Gastroesophageal sphincter (tissue), 4 donors: Measurements from ENCODE around the gene CD302. TPM values are rescaled to one million over a fixed set of nuclear protein-coding genes. Genes with fewer than 3 reads are reported as not detected.
"Not testable (repeated sequence)": the region's sequence is repeated elsewhere in the genome, so short reads cannot be mapped to it uniquely, and the experiment has no call there.

Source experiments
- ATAC-seq: fragments of 150-250 bp; one replicate; pipeline ENCODE4 v1.9.1; 2016; ENCODE audit warnings: mild to moderate bottlenecking, moderate library complexity
- H3K27ac ChIP-seq, 4 donors: fragments of 200-600 bp; sonication (generic) in 3 of 4; 1 replicate in 3 of 4; 2 replicates in 1 of 4; pipeline ENCODE4 v1.5.1; 2016 to 2019
- H3K27me3 ChIP-seq: fragments of 200-600 bp; sonication (generic); one replicate; pipeline ENCODE4 v1.5.1; 2019
- H3K36me3 ChIP-seq, 2 donors: fragments of 200-600 bp; sonication (generic); one replicate each; pipeline ENCODE4 v1.5.1; 2019; ENCODE audit warnings: control low read depth in 1 of 2
- H3K4me1 ChIP-seq, 3 donors: fragments of 200-600 bp; sonication (generic); 1 replicate in 2 of 3; 2 replicates in 1 of 3; pipeline ENCODE4 v1.5.1; 2016 to 2019; ENCODE audit warnings: control low read depth in 2 of 3
- H3K4me3 ChIP-seq, 2 donors: fragments of 200-600 bp; sonication (generic); one replicate each; pipeline ENCODE4 v1.5.1; 2019; ENCODE audit warnings: mild to moderate bottlenecking in 1 of 2, moderate library complexity in 1 of 2
- H3K9me3 ChIP-seq, 3 donors: fragments of 200-600 bp; sonication (generic); one replicate each; pipeline ENCODE4 v1.5.1; 2017 to 2019; ENCODE audit warnings: control low read depth in 2 of 3
- CTCF ChIP-seq, 4 experiments: fragments of 200-600 bp in 2 of 4; fragments of 450-650 bp in 2 of 4; sonication (generic) in 1 of 4; IDR thresholded peaks; one replicate each; pipeline ENCODE4 v1.5.1; 2017 to 2019; ENCODE audit warnings: antibody characterized with exemption in 4 of 4, mild to moderate bottlenecking in 2 of 4, moderate library complexity in 2 of 4
- EP300 ChIP-seq: sonication (generic); formaldehyde crosslinking; IDR thresholded peaks from one replicate; pipeline ENCODE4 v1.6.1; 2017; ENCODE audit warnings: antibody characterized with exemption, mild to moderate bottlenecking
- POLR2A ChIP-seq, 2 donors: fragments of 450-650 bp; IDR thresholded peaks; one replicate each; pipeline ENCODE4 v1.6.1; 2017; ENCODE audit warnings: antibody characterized with exemption in 2 of 2, mild to moderate bottlenecking in 2 of 2, moderate library complexity in 1 of 2
- POLR2AphosphoS5 ChIP-seq: sonication (generic); formaldehyde crosslinking; IDR thresholded peaks from one replicate; pipeline ENCODE4 v1.6.1; 2017; ENCODE audit warnings: antibody characterized with exemption
- WGBS, 2 donors: methylation state at CpG; one replicate each; pipeline ENCODE4 v1.1.5; 2018; ENCODE audit warnings: low coverage in 1 of 2; 5-methylcytosine and 5-hydroxymethylcytosine counted together
- total RNA-seq, 4 donors: library from RNA; depleted of rRNA; stranded (reverse); fragments of >200 nt; gene quantifications; one replicate each; pipeline ENCODE4 v1.1.0, GENCODE V29; 2016

CD302 gene
- total RNA-seq, 4 donors from 2014 or later, result 19.0 to 60.0 (median 38.5) TPM

GRCh38 chr2:159737292-159737916 is 60.6 kb downstream of the CD302 start:
- no peaks in the 10 kb centered on the region for H3K9me3 ChIP-seq
- H3K27ac ChIP-seq, result no peak overlapping the region
- ATAC-seq, result no peak
- no peaks in the 10 kb centered on the region for H3K27me3 ChIP-seq
- peaks cover 0 to 60% of the 10 kb centered on the region in 2 donors for H3K36me3 ChIP-seq
- TF ChIP-seq EP300 (no peak), POLR2AphosphoS5 (no peak), POLR2A (IDR thresholded peaks at IDR 0.05) (no peak), CTCF (IDR thresholded peaks at IDR 0.05) (no peak)
- no peak overlapping the region for H3K4me3 ChIP-seq
- H3K4me1 ChIP-seq, result peaks cover 0 to 25% (median 0%) of the 10 kb centered on the region in 3 donors
- WGBS, 2 donors, result 100% methylated on average over 1 of the region's 1 CpG; no CpG with 5 or more reads in 1 of the 2 donors

GRCh38 chr2:159736048-159736447 is 62.0 kb downstream of the CD302 start:
- no peak for ATAC-seq
- Histone ChIP-seq H3K4me1 (peaks cover 0 to 25% (median 0%) of the 10 kb centered on the region in 3 donors), H3K4me3 (no peak overlapping the region), H3K9me3 (no peaks in the 10 kb centered on the region), H3K27me3 (no peaks in the 10 kb centered on the region), H3K27ac (no peak overlapping the region), H3K36me3 (peaks cover 0 to 74% of the 10 kb centered on the region in 2 donors)
- 65 to 81% methylated on average over 3 of the region's 3 CpGs for WGBS, 2 donors
- TF ChIP-seq POLR2AphosphoS5 (no peak), CTCF (IDR thresholded peaks at IDR 0.05) (no peak), EP300 (no peak), POLR2A (IDR thresholded peaks at IDR 0.05) (no peak)

GRCh38 chr2:159735648-159736047 is 62.4 kb downstream of the CD302 start:
- no peak overlapping the region for H3K27ac ChIP-seq
- WGBS, 2 donors, result 100% methylated on average over 1 of the region's 1 CpG; no CpG with 5 or more reads in 1 of the 2 donors
- H3K9me3 ChIP-seq, result no peaks in the 10 kb centered on the region
- TF ChIP-seq POLR2AphosphoS5 (no peak), EP300 (no peak), CTCF (IDR thresholded peaks at IDR 0.05) (no peak), POLR2A (IDR thresholded peaks at IDR 0.05) (no peak)
- peaks cover 0 to 78% of the 10 kb centered on the region in 2 donors for H3K36me3 ChIP-seq
- ATAC-seq, result no peak
- H3K4me1 ChIP-seq, result peaks cover 0 to 25% (median 0%) of the 10 kb centered on the region in 3 donors
- H3K27me3 ChIP-seq, result no peaks in the 10 kb centered on the region
- no peak overlapping the region for H3K4me3 ChIP-seq

- Histone ChIP-seq H3K27me3 (no peaks in the 10 kb centered on the region), H3K4me3 (no peak overlapping the region), H3K9me3 (no peaks in the 10 kb centered on the region), H3K4me1 (peaks cover 0 to 34% (median 0%) of the 10 kb centered on the region in 3 donors), H3K27ac (no peak overlapping the region), H3K36me3 (peaks cover 0 to 50% of the 10 kb centered on the region in 2 donors)
- no peak for ATAC-seq
- TF ChIP-seq POLR2AphosphoS5 (no peak), EP300 (no peak), POLR2A (IDR thresholded peaks at IDR 0.05) (no peak), CTCF (IDR thresholded peaks at IDR 0.05) (no peak)
- 78 to 88% methylated on average over 3 of the region's 3 CpGs for WGBS, 2 donors
Measured at GRCh38 chr2:159728629-159729028, 69.4 kb downstream of the CD302 start.

GRCh38 chr2:159725713-159726112 is 72.3 kb downstream of the CD302 start:
- no peak for ATAC-seq
- Histone ChIP-seq H3K27ac (no peak overlapping the region), H3K9me3 (no peaks in the 10 kb centered on the region), H3K36me3 (peaks cover 0 to 23% of the 10 kb centered on the region in 2 donors), H3K4me3 (no peak overlapping the region), H3K27me3 (no peaks in the 10 kb centered on the region), H3K4me1 (peaks cover 0 to 59% (median 4%) of the 10 kb centered on the region in 3 donors)
- no peak for TF ChIP-seq POLR2A (IDR thresholded peaks at IDR 0.05)
- no peak for TF ChIP-seq POLR2AphosphoS5
- WGBS, 2 donors, result 86 to 98% methylated on average over 3 of the region's 3 CpGs

- ATAC-seq, H3K4me3 ChIP-seq, H3K9me3 ChIP-seq, H3K27ac ChIP-seq, H3K27me3 ChIP-seq: not testable (repeated sequence)
- Histone ChIP-seq H3K36me3 (peaks cover 0 to 23% of the 10 kb centered on the region in 2 donors), H3K4me1 (peaks cover 0 to 66% (median 4%) of the 10 kb centered on the region in 3 donors)
- WGBS, 2 donors, result 96 to 100% methylated on average over 2 to 3 of the region's 6 CpGs
Measured at GRCh38 chr2:159724795-159725572, 73.0 kb downstream of the CD302 start.
